T-helper 17 cell (primary cell): ENCODE results near the gene HIPK2. TPM values are rescaled to one million over a fixed set of nuclear protein-coding genes. Genes with fewer than 3 reads are reported as not detected.

Source experiments
- ATAC-seq: fragments of 150-1000 bp; cut with Tn5 transposase; 2 replicates; pipeline ENCODE4 v1.10.0; 2021; ENCODE audit warnings: mild to moderate bottlenecking, moderate library complexity
- DNase-seq, 3 donors: peaks; one replicate each; pipeline versions ENCODE4 v3.0.0 to v3.0.0-alpha.2; 2020 to 2021
- H3K9me3 ChIP-seq: one replicate; pipeline ENCODE4 v1.7.0; 2013; ENCODE audit warnings: low read length, mild to moderate bottlenecking; ENCODE audit not compliant: control insufficient read depth, poor library complexity, severe bottlenecking
- H3K27ac Mint-ChIP-seq: one replicate; pipeline ENCODE4 v1.8.0; 2022; ENCODE audit warnings: mild to moderate bottlenecking, moderate library complexity, mixed read lengths
- H3K27me3 Mint-ChIP-seq: one replicate; pipeline ENCODE4 v1.8.0; 2022; ENCODE audit warnings: mixed read lengths
- H3K36me3 Mint-ChIP-seq: one replicate; pipeline ENCODE4 v1.8.0; 2022; ENCODE audit warnings: low read depth, mixed read lengths
- H3K4me1 Mint-ChIP-seq: one replicate; pipeline ENCODE4 v1.8.0; 2022; ENCODE audit warnings: mild to moderate bottlenecking, mixed read lengths
- H3K4me3 Mint-ChIP-seq: one replicate; pipeline ENCODE4 v1.8.0; 2022; ENCODE audit warnings: mild to moderate bottlenecking, moderate library complexity, mixed read lengths
- total RNA-seq, 4 donors: library from RNA in 2 of 4; stranded (reverse) in 2 of 4; gene quantifications; one replicate each; pipeline ENCODE4 v1.2.3 and lab custom pipeline; 2022 to 2026

The HIPK2 gene
- total RNA-seq, 2 donors from 2014 or later: 36.9 to 42.9 TPM

DNA sequence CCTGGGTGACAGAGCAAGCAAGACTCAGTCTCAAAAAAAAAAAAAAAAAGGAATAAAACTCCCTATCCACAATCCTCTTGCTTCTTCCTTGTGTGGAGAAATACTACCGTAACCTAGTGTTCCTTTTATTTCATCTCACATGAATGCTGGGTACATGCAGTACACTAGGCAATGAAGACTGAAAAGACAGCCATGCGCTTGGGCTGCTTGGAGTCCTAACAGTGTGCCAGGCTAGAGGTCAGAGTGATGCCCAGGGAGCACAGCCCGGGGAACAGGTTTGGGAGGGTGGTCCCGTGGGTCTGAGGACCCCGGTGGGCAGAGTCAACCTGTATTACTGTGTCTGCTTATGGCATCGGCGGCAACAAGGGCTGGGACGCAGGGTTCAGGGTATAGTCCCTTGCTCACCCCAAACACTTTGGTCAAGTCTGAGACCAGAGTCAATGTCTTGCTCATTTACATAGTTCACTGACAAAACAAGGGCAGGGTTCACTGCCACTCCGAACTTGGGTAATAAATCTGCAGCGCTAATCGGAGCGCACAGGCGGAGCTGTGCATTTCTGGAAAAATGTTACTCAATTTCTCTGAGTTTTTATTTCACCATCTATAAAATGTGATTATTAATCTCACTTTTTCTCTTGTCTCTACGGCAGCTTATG lies 136.3 kb downstream of the HIPK2 start:
- DNase-seq: no peak
- H3K4me1 Mint-ChIP-seq: peaks cover 33% of the 10 kb centered on the region
- H3K27me3 Mint-ChIP-seq: no peaks in the 10 kb centered on the region
- peak overlapping the region; percentile 19 for H3K27ac Mint-ChIP-seq
- H3K36me3 Mint-ChIP-seq: peaks cover 2% of the 10 kb centered on the region
- H3K4me3 Mint-ChIP-seq: no peak overlapping the region
- no peaks in the 10 kb centered on the region for H3K9me3 ChIP-seq
- ATAC-seq: no peak

DNA sequence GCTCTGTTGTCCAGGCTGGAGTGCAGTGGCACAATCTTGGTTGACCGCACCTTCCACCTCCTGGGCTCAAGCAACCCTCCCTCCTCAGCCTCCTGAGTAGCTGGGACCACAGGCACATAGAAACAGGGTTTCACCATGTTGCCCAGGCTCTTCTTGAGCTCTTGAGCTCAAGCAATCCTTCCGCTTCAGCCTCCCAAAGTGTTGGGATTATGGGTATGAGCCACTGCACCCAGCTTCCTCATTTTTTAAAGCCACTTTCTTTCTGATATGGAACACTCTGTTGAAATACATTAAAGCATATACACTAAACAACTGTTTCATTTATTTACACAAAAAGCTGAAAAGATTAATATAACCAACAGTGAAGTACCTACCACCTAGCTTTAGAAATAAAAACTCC lies 137.1 kb downstream of the HIPK2 start:
- H3K36me3 Mint-ChIP-seq: peaks cover 5% of the 10 kb centered on the region
- no peak for ATAC-seq
- no peaks in the 10 kb centered on the region for H3K9me3 ChIP-seq
- no peak overlapping the region for H3K4me3 Mint-ChIP-seq
- H3K4me1 Mint-ChIP-seq: peaks cover 38% of the 10 kb centered on the region
- H3K27ac Mint-ChIP-seq: no peak overlapping the region
- no peaks in the 10 kb centered on the region for H3K27me3 Mint-ChIP-seq
- no peak for DNase-seq

DNA sequence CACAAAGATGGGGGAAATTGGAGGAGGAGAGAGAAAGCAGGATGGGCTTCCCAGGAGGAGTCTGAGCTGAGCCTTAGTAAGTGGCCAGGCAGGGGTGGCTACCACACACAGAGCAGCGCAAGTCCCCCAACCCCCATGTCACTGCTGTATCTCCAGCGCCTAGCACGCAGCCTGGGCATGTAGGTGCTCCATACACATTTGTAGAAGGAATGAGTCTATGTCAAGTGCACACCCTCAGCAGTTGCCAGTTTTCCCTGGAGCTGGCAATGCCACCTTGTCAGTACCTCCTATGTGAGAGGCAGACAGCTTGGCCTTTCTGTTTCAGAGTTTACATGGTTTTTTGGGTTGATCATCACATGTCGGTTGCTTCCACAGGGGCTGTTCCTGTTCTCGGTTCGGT lies 138.2 kb downstream of the HIPK2 start:
- no peak for ATAC-seq
- DNase-seq: no peak
- H3K27me3 Mint-ChIP-seq: no peaks in the 10 kb centered on the region
- peaks cover 42% of the 10 kb centered on the region for H3K4me1 Mint-ChIP-seq
- H3K27ac Mint-ChIP-seq: peak overlapping the region; percentile 82
- H3K4me3 Mint-ChIP-seq: no peak overlapping the region
- peaks cover 5% of the 10 kb centered on the region for H3K36me3 Mint-ChIP-seq
- no peaks in the 10 kb centered on the region for H3K9me3 ChIP-seq

DNA sequence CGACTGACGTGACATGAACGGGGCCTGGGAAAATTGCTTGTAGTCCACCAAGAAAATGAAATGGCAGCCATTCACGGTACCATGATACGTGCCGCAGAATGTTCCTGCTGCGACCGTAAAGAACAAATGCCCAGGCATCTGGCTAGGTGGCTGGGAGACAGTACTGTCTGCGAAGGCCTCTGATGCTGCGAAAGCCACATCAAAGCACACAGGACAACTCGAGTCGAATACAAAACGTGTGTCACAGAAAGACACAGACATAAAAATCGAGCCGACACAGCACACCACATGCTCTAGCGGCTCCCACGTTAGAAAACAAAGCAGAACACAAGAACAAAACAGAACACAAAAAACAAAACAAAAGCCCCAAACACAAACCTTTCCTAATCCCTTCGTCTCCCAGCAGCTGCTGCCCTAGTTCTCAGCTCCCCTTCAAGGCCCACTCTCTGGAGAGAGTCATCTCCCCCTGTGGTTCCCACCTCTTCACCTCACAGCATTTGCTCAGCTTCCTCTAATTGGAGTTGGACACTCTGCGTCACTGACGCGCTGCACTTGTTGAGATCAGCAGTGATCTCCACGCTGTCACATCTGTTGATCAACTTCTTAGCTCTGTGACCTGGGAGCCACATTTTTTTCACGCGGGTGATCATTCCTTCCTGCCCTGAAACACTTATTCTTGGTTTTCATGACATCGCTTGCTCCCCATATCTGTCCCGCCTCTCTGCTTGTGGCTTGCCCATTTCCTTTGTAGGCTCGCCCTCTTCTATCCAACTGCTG lies 142.1 kb downstream of the HIPK2 start:
- H3K9me3 ChIP-seq: no peaks in the 10 kb centered on the region
- no peaks in the 10 kb centered on the region for H3K27me3 Mint-ChIP-seq
- DNase-seq: peak in 1 of 3 donors; percentile 40
- peak; percentile 93 for ATAC-seq
- peaks cover 11% of the 10 kb centered on the region for H3K36me3 Mint-ChIP-seq
- H3K27ac Mint-ChIP-seq: peak overlapping the region; percentile 90
- peak overlapping the region; percentile 82 for H3K4me3 Mint-ChIP-seq
- H3K4me1 Mint-ChIP-seq: peaks cover 38% of the 10 kb centered on the region

DNA sequence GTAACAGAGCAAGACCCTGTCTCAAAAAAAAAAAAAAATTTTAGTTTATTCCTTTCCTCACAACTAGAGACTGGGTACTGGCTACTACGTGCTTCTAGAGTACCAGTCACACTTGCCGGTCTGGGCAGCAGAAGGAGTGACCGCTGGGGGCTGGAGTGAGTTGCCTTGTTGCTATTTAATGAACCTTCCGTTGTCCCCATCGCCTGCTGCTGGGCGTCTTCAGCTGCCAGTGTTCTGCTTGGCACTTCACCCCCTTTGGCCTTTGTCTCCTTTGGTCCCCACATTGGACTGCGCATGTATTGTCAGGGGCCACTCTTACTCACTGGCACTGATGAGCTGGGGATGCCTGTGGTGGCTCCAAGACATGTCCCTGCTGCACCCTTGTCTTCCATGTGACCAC lies 143.7 kb downstream of the HIPK2 start:
- peaks cover 40% of the 10 kb centered on the region for H3K4me1 Mint-ChIP-seq
- H3K27ac Mint-ChIP-seq: peak overlapping the region; percentile 68
- ATAC-seq: no peak
- DNase-seq: no peak
- no peak overlapping the region for H3K4me3 Mint-ChIP-seq
- no peaks in the 10 kb centered on the region for H3K9me3 ChIP-seq
- peaks cover 11% of the 10 kb centered on the region for H3K36me3 Mint-ChIP-seq
- no peaks in the 10 kb centered on the region for H3K27me3 Mint-ChIP-seq

DNA sequence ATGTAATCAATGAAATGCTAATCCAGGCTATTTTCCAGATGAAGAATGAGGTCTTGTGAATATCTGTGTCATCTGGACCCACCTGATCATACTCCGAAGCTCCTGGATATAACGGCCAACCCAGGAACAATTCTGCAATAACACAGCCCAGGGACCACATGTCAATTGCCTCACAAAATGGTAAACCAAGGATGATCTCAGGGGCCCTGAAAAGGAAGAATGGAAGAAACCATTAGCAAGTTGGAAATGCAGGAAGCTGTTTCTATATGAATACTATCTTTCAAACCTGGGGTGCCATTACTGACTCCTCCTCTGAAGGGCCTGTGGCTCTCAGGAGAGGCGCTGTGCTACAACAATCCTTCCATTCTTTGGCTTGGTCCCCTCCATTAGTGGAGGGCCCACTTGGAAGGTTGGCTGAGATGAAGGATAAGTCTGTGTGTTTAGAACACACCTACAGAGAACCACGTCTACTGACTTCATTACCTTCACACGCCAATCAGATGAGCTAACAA lies 146.2 kb downstream of the HIPK2 start:
- Mint-ChIP-seq H3K4me3 (no peak overlapping the region), H3K36me3 (peaks cover 9% of the 10 kb centered on the region), H3K4me1 (peaks cover 55% of the 10 kb centered on the region), H3K27me3 (no peaks in the 10 kb centered on the region), H3K27ac (peak overlapping the region; percentile 86)
- no peak for ATAC-seq
- H3K9me3 ChIP-seq: no peaks in the 10 kb centered on the region
- DNase-seq: no peak

DNA sequence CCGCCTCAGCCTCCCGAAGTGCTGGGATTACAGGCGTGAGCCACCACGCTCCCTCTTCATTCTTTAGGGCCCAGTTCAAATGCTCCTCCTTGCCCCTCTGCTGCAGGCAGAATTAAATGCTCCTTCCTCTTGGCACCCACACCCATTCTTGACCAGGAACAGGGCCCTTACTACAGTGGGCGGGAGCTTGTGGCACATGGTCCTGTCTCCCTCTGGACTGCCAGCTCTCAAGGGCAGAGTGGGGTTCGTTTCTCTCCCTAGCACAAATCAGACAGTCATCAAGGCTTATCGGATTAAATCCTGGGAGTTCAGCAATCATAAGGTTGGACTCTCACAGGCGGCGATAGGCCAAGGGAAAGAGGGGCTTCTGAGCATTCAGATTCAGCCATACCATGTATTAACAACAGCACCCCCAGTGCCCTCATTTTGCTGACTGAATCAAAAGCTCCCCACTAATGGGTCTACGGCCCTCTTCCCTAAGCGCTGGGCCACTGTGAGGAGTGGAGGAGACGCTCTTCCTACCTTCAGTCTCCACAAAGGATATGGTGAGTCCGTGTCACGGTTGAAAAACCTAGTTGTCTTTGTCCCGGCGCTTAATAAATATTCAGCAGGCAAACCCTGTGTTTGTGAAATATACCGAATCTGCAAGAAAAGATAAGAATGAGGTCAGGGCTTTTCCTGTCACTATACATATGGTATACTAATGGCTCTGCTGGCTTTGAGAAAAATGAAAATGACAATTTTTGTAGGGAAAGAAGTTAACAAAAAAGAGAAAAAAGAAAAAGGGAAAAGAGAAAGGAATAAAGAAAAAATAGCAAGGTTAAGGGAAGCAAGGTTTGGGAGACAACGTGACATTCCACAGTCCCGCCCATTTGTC lies 146.9 kb downstream of the HIPK2 start:
- no peaks in the 10 kb centered on the region for H3K9me3 ChIP-seq
- Mint-ChIP-seq H3K4me3 (peak overlapping the region; percentile 49), H3K27me3 (no peaks in the 10 kb centered on the region), H3K36me3 (peaks cover 8% of the 10 kb centered on the region), H3K4me1 (peaks cover 51% of the 10 kb centered on the region), H3K27ac (peak overlapping the region; percentile 86)
- ATAC-seq: no peak
- DNase-seq: no peak

DNA sequence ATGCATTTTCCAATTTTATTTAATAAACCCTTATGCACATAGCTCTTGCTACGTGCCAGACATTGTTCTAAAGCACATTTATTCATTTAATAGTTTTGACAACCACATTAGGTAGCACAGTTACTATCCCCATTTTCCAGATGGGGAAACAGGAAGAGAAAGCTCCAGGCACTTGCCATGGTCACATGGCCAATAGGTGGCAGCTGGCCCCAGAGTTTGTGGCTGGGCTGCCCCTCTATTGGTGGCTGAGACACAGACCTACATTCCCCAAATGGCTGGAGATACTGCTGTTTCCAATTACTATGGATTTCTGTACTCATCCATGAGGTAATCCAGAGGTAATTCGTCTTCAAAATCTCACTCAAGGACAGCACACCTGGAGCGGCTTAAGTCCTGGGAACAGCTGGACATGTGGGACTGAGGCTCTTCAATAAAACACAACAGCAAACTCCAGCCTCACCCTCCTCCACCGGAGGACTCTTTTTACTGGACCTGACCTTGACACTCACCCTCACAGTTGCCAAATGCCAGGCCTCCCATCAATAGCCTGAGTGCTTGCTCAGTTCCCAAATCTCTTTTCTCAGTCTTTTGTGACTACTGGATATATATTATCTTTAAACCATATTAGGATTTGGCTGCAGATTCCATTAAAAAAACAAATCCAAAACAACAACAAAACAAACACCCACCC lies 148.3 kb downstream of the HIPK2 start:
- Mint-ChIP-seq H3K4me1 (peaks cover 50% of the 10 kb centered on the region), H3K27ac (peak overlapping the region; percentile 86), H3K27me3 (no peaks in the 10 kb centered on the region), H3K36me3 (peaks cover 13% of the 10 kb centered on the region), H3K4me3 (peak overlapping the region; percentile 69)
- no peaks in the 10 kb centered on the region for H3K9me3 ChIP-seq
- DNase-seq: no peak
- no peak for ATAC-seq

DNA sequence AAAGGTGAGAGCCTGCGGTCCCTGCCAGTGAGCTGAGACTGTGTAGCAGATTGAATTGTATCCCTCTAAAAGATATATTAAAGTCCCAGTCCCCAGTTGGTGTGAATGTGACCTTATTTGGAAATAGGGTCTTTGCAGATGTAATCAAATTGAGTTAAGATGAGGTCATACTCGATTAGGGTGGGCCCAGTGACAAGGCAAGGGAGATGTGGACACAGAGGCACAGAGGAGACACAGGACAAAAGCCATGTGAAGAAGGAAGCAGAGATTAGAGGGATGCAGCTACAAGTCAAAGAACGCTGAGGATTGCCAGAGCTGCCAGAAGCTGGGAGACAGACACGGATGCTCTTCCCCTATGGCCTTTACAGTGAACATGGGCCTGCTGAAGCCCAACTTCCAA lies 150.0 kb downstream of the HIPK2 start:
- H3K27me3 Mint-ChIP-seq: no peaks in the 10 kb centered on the region
- ATAC-seq (no peak), DNase-seq (no peak)
- peak overlapping the region; percentile 65 for H3K4me3 Mint-ChIP-seq
- H3K9me3 ChIP-seq: no peaks in the 10 kb centered on the region
- peaks cover 13% of the 10 kb centered on the region for H3K36me3 Mint-ChIP-seq
- H3K4me1 Mint-ChIP-seq: peaks cover 53% of the 10 kb centered on the region
- peak overlapping the region; percentile 92 for H3K27ac Mint-ChIP-seq

DNA sequence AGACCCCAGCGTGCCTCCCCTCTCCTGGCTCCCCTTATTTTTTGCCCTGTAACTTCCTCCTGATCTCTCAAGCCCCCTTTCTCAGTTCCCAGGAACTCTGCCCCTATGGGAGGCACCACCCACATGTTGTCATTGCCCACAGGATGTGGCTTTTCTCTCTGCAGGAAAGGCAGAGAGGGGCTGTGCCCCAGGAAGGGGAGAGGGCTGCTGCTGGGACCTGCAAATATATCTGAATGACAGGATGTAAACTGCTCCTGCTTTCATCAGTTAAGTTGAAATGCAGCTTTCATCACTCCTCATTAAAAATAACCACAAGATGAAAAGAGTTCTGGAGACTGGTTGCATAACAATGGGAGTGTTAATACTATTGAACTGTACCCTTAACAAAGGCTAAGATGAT lies 151.0 kb downstream of the HIPK2 start:
- Mint-ChIP-seq H3K4me1 (peaks cover 52% of the 10 kb centered on the region), H3K36me3 (peaks cover 13% of the 10 kb centered on the region), H3K4me3 (peak overlapping the region; percentile 65), H3K27me3 (no peaks in the 10 kb centered on the region), H3K27ac (peak overlapping the region; percentile 92)
- DNase-seq: no peak
- peak; percentile 62 for ATAC-seq
- no peaks in the 10 kb centered on the region for H3K9me3 ChIP-seq

DNA sequence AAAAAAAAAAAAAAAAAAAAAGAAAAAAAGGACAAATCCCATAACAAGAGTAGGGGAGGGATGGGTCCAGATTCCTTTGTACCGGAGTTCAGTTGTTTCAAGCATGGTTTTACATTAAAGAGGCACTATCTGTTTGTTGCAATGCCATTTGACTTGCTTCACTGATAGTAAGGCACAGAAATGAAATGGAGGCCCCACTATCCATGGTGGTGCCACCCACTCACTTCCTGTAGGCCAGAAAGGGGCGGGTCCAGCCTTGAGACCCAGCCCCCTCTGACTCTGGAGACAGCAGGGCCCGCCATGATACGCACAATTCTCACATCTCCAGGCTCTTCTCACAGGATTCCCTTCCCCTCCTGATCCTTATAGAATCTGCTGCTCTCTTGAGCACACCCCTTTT lies 154.3 kb downstream of the HIPK2 start:
- H3K4me3 Mint-ChIP-seq: no peak overlapping the region
- no peaks in the 10 kb centered on the region for H3K27me3 Mint-ChIP-seq
- H3K36me3 Mint-ChIP-seq: peaks cover 10% of the 10 kb centered on the region
- DNase-seq (no peak), ATAC-seq (no peak)
- peak overlapping the region; percentile 92 for H3K27ac Mint-ChIP-seq
- H3K9me3 ChIP-seq: no peaks in the 10 kb centered on the region
- H3K4me1 Mint-ChIP-seq: peaks cover 35% of the 10 kb centered on the region

DNA sequence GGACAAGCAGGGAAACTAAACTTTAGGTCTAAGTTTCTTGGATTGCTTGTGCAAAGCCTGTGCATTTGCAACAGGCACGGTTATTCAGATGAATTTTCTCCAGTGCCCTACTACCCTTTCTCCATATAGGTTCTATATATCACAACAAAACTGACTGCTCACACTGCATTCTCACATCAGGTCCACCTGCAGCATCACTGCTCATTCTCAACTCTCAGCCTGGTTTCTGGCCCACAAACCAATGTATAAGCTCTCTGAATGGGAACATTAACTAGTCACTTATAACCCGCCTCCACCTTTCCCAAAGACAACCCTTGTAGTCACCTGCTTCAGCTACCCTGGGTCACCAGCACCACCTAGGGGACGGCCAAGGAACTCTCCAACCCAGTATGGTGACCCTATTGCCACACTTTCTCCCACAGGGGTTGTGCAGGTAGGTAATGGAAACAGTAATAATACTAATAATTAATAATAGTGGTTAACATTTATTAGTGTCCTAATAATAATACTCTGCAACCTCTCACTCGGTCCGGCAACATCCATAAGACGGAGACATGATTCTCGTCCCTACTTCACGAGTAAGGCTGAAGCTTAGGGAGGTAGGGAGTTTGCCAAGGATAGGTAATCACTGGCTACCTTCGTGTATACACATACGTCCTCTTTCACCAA lies 157.0 kb downstream of the HIPK2 start:
- H3K27ac Mint-ChIP-seq: no peak overlapping the region
- peak; percentile 85 for ATAC-seq
- no peak overlapping the region for H3K4me3 Mint-ChIP-seq
- H3K36me3 Mint-ChIP-seq: peaks cover 13% of the 10 kb centered on the region
- peak in 2 of 3 donors; percentile 30 to 47 for DNase-seq
- no peaks in the 10 kb centered on the region for H3K27me3 Mint-ChIP-seq
- H3K4me1 Mint-ChIP-seq: peaks cover 16% of the 10 kb centered on the region
- no peaks in the 10 kb centered on the region for H3K9me3 ChIP-seq
